ENCODE data around the gene MEGF8. TPM values are rescaled to one million over a fixed set of nuclear protein-coding genes. Genes with fewer than 3 reads are reported as not detected.
A peak's percentile ranks its signal among the peaks of the same experiment; 100 is the strongest.

The MEGF8 gene
- total and polyA plus RNA-seq, 9 of the 15 experiments (the other 6 are each of a cell fraction or from before 2014, with no cell fraction given) = 0.28 to 13.1 (median 3.0) TPM

DNA sequence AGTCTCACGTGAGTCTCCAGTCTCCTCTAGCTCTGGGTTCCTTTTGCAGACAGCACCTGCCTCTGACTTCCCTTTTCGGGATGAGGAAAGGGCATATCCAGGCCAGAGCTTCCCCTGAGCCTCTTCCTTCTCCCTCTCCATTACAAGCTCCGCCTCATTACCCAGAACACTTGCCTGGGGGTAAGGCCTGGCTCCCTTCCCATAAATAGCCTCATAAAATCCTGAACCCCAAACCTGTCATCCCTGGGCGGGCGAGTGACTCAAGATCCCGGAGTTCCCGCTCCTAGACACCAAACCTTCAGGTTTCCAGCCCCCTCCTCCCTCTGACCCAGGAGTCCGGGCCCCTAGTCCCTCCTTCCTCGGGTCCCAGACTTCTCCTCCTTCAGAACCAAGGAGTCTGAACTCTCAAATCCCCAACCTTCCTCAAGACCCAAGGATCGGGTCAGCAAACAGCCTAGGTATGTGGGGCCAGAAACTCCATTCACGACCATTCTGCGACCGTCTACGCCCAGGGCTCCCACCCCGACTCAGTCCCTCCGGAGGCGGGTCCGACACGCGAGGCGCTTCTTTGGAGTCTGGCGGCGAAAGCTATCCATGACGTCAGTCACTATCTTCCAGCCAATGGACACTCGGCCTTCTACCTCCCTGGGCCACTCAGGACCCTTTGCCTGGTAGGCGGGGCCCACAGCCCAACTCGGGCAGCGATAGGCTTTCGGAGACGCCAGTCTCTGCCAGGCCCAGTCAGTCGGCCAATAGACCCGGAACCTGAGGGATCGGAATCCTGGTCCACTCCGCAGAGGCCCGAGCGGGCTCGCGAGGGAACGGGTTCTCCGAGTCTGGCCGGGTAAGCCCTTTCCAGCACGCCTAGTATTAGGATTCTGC lies 71.2 kb downstream of the MEGF8 start (continued):
- TF ChIP-seq, protein P1, sequence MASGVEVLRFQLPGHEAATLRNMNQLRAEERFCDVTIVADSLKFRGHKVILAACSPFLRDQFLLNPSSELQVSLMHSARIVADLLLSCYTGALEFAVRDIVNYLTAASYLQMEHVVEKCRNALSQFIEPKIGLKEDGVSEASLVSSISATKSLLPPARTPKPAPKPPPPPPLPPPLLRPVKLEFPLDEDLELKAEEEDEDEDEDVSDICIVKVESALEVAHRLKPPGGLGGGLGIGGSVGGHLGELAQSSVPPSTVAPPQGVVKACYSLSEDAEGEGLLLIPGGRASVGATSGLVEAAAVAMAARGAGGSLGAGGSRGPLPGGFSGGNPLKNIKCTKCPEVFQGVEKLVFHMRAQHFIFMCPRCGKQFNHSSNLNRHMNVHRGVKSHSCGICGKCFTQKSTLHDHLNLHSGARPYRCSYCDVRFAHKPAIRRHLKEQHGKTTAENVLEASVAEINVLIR (CRISPR knock-in tag; IDR thresholded peaks at IDR 0.05) = peak; percentile 62
- peak; percentile 89; the same call in 1 of the 2 replicates for TF ChIP-seq GATAD2A (IDR thresholded peaks at IDR 0.05)
- TF ChIP-seq CHAMP1 (IDR thresholded peaks at IDR 0.05) = no peak
- TF ChIP-seq ZNF764 (CRISPR knock-in tag; IDR thresholded peaks at IDR 0.05; ENCODE audit: low read depth) = no peak
- no peak for TF ChIP-seq ZNF511 (CRISPR knock-in tag; IDR thresholded peaks at IDR 0.05)
- no peak for TF ChIP-seq CHD1 (IDR thresholded peaks at IDR 0.05; ENCODE audit: low read length)
- TF ChIP-seq ZNF124 (CRISPR knock-in tag; IDR thresholded peaks at IDR 0.05) = no peak
- TF ChIP-seq, protein P2, sequence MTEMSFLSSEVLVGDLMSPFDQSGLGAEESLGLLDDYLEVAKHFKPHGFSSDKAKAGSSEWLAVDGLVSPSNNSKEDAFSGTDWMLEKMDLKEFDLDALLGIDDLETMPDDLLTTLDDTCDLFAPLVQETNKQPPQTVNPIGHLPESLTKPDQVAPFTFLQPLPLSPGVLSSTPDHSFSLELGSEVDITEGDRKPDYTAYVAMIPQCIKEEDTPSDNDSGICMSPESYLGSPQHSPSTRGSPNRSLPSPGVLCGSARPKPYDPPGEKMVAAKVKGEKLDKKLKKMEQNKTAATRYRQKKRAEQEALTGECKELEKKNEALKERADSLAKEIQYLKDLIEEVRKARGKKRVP (CRISPR knock-in tag; IDR thresholded peaks at IDR 0.05) = no peak
- TF ChIP-seq MAFF (IDR thresholded peaks at IDR 0.05; ENCODE audit: low read length) = no peak
- peak; percentile 11; the same call in 1 of the 2 replicates for TF ChIP-seq TCF3 (CRISPR knock-in tag; IDR thresholded peaks at IDR 0.05)
- TF ChIP-seq CHD4 (IDR thresholded peaks at IDR 0.05; ENCODE audit: insufficient read depth, insufficient replicate concordance, low read depth, low read length, poor library complexity, severe bottlenecking) = peak; percentile 79
- TF ChIP-seq RFX1 (IDR thresholded peaks at IDR 0.05) = no peak

Data from K562 (cell line).